GM12875 (cell line): ENCODE data around the gene RECQL.

Experiments used
- H3K4me3 ChIP-seq: one replicate; pipeline ENCODE4 v1.5.1; 2011; ENCODE audit warnings: low read depth, low read length, control low read depth
- CTCF ChIP-seq: IDR thresholded peaks from 2 replicates; pipeline ENCODE4 v1.5.1; 2011; ENCODE audit warnings: low read depth, mild to moderate bottlenecking, control low read depth, inconsistent platforms, low read length, moderate library complexity, borderline replicate concordance; ENCODE audit not compliant: insufficient read depth

Gene RECQL

GRCh38 chr12:21453312-21453852 is 48.1 kb downstream of the RECQL start:
- no peak overlapping the region for H3K4me3 ChIP-seq
- no peak for TF ChIP-seq CTCF

GRCh38 chr12:21451529-21451928 is 49.9 kb downstream of the RECQL start:
- no peak for TF ChIP-seq CTCF
- no peak overlapping the region for H3K4me3 ChIP-seq

GRCh38 chr12:21444193-21445146 is 57.0 kb downstream of the RECQL start:
- no peak for TF ChIP-seq CTCF
- H3K4me3 ChIP-seq: no peak overlapping the region

GRCh38 chr12:21439347-21439746 is 62.1 kb downstream of the RECQL start:
- no peak overlapping the region for H3K4me3 ChIP-seq
- TF ChIP-seq CTCF: no peak

- H3K4me3 ChIP-seq: peak overlapping the region; percentile 2
- TF ChIP-seq CTCF: no peak
These were observed 62.8 kb downstream of the RECQL start for GRCh38 chr12:21438643-21439042.

GRCh38 chr12:21434699-21435098 is 66.7 kb downstream of the RECQL start:
- H3K4me3 ChIP-seq: no peak overlapping the region
- no peak for TF ChIP-seq CTCF

- no peak overlapping the region for H3K4me3 ChIP-seq
- no peak for TF ChIP-seq CTCF
These were observed 67.9 kb downstream of the RECQL start for GRCh38 chr12:21433525-21433924.
